Measurements from ENCODE around the gene CUTC. TPM values are rescaled to one million over a fixed set of nuclear protein-coding genes. Genes with fewer than 3 reads are reported as not detected.
"Not testable (repeated sequence)": the region's sequence is repeated elsewhere in the genome, so short reads cannot be mapped to it uniquely, and the experiment has no call there.

Gene CUTC
- total RNA-seq, 2 experiments from 2014 or later, result 37.4 to 38.1 TPM

DNA sequence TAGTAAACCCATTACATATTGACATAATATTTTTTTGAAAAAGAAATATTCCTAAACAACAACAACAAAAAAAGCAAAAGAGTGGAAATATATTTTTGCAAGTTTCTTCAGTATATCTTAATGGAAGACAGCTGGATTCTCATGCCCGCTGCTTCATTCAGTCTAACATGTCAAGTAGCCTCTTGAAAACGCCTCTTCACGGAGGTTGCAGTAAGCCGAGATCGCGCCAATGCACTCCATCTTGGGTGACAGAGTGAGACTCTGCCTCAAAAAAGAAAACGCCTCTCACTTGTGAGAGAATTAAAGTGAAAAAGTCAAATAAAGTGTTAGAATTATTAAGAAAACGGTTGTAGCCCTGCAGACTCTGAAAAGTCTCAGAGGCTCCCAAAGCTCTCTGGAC, 1.3 kb downstream of the CUTC start:
- no peaks in the 10 kb centered on the region for H3K27me3 Mint-ChIP-seq
- peak overlapping the region; percentile 36 for H3K27ac Mint-ChIP-seq
- H3K4me3 Mint-ChIP-seq, result peak overlapping the region; percentile 75
- TF ChIP-seq, protein P1, sequence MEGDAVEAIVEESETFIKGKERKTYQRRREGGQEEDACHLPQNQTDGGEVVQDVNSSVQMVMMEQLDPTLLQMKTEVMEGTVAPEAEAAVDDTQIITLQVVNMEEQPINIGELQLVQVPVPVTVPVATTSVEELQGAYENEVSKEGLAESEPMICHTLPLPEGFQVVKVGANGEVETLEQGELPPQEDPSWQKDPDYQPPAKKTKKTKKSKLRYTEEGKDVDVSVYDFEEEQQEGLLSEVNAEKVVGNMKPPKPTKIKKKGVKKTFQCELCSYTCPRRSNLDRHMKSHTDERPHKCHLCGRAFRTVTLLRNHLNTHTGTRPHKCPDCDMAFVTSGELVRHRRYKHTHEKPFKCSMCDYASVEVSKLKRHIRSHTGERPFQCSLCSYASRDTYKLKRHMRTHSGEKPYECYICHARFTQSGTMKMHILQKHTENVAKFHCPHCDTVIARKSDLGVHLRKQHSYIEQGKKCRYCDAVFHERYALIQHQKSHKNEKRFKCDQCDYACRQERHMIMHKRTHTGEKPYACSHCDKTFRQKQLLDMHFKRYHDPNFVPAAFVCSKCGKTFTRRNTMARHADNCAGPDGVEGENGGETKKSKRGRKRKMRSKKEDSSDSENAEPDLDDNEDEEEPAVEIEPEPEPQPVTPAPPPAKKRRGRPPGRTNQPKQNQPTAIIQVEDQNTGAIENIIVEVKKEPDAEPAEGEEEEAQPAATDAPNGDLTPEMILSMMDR (IDR thresholded peaks at IDR 0.05), result no peak
- peaks cover 38% of the 10 kb centered on the region for H3K4me1 Mint-ChIP-seq (ENCODE audit: low read depth)
- intact Hi-C loops (cut with micrococcal nuclease), result no loop called here
- ATAC-seq (no peak), DNase-seq (no peak)
- H3K9me3 Mint-ChIP-seq, result peaks cover 3% of the 10 kb centered on the region
- ChIA-PET POLR2A (interaction anchor here (1.8 to 2.4 kb wide), 2 partner anchors 114 to 117 kb away, joined by 11 to 26 read pairs; partner anchors contain the start of gene SLC25A28), CTCF (interaction anchor here (1.2 to 1.8 kb wide), 6 partner anchors 10 to 273 kb away, joined by 3 to 8 read pairs (median 3); no protein-coding TSS in a partner anchor)
- H3K36me3 Mint-ChIP-seq (ENCODE audit: low read depth), result peaks cover 49% of the 10 kb centered on the region

DNA sequence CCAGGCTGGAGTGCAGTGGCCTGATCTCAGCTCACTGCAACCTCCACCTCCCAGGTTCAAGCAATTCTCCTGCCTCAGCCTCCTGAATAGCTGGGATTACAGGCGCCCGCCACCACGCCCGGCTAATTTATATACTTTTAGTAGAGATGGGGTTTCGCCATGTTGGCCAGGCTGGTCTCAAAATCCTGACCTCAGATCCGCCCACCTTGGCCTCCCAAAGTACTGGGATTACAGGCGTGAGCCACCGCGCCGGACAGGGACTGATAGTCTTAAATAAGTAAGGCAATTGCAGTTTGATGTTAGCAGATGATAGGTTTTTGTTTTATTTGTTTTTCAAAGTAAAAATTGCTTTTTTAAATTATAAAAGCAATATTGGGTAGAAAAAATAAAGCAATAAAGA, 2.1 kb downstream of the CUTC start:
- intact Hi-C loops (cut with micrococcal nuclease); ATAC-seq; POLR2A ChIA-PET; H3K27ac Mint-ChIP-seq; DNase-seq; H3K27me3 Mint-ChIP-seq; H3K4me3 Mint-ChIP-seq; H3K9me3 Mint-ChIP-seq: not testable (repeated sequence)
- Mint-ChIP-seq H3K4me1 (ENCODE audit: low read depth) (peaks cover 34% of the 10 kb centered on the region), H3K36me3 (ENCODE audit: low read depth) (peaks cover 54% of the 10 kb centered on the region)
- CTCF ChIA-PET, result interaction anchor here (1.5 kb wide), 1 partner anchor 9 kb away, joined by 3 read pairs; no protein-coding TSS in a partner anchor

DNA sequence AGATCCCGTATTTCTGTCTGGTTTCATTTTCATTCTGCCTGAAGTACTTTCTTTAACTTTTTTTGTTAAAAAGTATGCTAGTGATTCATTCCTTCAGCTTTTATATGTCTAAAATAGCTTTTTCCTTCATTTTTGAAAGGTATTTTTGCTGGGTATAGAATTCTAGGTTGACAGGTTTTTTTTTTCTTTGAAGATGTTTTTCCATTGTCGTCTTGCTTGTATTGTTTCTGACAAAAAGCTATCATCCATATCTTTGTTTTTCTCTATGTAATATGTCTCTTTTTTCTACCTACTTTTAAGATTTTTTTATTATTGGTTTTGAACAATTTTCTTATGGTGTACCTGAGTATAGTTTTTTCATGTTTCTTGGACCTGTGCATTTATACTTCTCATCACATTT, 8.2 kb downstream of the CUTC start:
- H3K27ac Mint-ChIP-seq, result no peak overlapping the region
- TF ChIP-seq, protein P1 (IDR thresholded peaks at IDR 0.05), result no peak
- intact Hi-C loops (cut with micrococcal nuclease), result no loop called here
- no peak for DNase-seq
- no peak for ATAC-seq
- H3K36me3 Mint-ChIP-seq (ENCODE audit: low read depth), result peaks cover 79% of the 10 kb centered on the region
- no peaks in the 10 kb centered on the region for H3K27me3 Mint-ChIP-seq
- H3K4me1 Mint-ChIP-seq (ENCODE audit: low read depth), result peaks cover 34% of the 10 kb centered on the region
- H3K9me3 Mint-ChIP-seq, result peaks cover 17% of the 10 kb centered on the region
- ChIA-PET CTCF (interaction anchor here (0.7 to 1.8 kb wide), 2 partner anchors 8 to 105 kb away, joined by 3 to 5 read pairs; partner anchors contain the start of gene CUTC), POLR2A (interaction anchor here (1.1 to 1.7 kb wide), 2 partner anchors 7 to 8 kb away, joined by 4 read pairs; partner anchors contain the start of genes COX15 and CUTC)
- H3K4me3 Mint-ChIP-seq, result no peak overlapping the region

DNA sequence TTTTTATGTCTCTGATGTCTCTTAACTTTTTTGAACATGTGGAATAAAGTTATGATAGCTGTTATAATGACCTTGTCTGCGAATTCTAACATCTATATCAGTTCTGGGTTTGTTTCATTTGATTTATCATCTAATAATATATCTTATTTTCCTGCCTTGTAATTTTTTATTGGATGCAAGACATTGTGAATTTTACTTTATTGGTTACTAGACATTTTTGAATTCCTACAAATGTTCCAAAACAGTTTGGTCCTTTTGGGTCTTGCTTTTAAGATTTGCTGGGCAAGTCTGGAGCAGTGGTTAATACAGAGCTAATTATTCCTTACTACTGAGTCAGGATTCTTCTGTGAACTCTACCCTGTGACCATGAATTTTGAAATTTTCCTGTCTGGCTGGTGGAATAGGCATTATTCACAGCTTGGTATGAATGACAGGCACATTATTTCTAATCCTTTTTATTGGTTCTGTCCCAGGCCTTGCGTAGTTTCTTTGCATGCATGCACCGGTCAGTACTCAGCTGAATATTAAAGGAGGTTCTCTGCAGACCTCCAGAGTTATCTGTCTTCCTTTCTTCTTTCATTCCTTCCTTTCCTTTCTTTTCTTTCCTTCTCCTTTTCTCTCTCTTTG, 9.0 kb downstream of the CUTC start:
- intact Hi-C loops (cut with micrococcal nuclease), result no loop called here
- H3K27me3 Mint-ChIP-seq, result no peaks in the 10 kb centered on the region

DNA sequence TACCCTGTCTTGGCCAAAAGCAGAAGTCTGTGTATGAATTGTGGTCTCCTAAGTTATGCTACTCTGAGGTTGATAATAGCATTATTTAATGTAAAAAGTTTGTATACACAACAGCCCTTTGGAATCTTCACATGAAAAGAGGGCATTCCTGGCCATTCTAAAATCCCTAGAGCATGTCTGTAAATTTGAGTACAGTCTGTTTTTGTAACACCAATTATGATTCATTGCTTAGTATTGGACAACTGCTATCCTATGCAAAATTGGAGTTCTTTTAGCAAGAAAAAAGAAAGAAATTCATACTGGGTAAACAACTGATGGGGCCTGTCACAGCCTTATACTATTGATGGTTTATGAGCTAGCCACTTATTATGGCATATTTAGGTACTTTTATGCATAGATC, 10.2 kb downstream of the CUTC start:
- Mint-ChIP-seq H3K36me3 (ENCODE audit: low read depth) (peaks cover 75% of the 10 kb centered on the region), H3K27me3 (no peaks in the 10 kb centered on the region), H3K9me3 (peaks cover 16% of the 10 kb centered on the region), H3K4me3 (no peak overlapping the region), H3K4me1 (ENCODE audit: low read depth) (peaks cover 25% of the 10 kb centered on the region), H3K27ac (no peak overlapping the region)
- no peak for ATAC-seq
- POLR2A ChIA-PET, result interaction anchor here (0.6 to 1.3 kb wide), 2 partner anchors 10 to 631 kb away, joined by 4 to 6 read pairs; partner anchors contain the start of gene CUTC
- intact Hi-C loops (cut with micrococcal nuclease), result no loop called here
- CTCF ChIA-PET, result interaction anchor here (0.7 kb wide), 1 partner anchor 130 kb away, joined by 3 read pairs; no protein-coding TSS in a partner anchor
- no peak for DNase-seq
- TF ChIP-seq, protein P1 (IDR thresholded peaks at IDR 0.05), result no peak

More for the DNA sequence above, 9.0 kb downstream of the CUTC start:
- TF ChIP-seq, protein P1 (IDR thresholded peaks at IDR 0.05), result no peak
- no peak for ATAC-seq
- POLR2A ChIA-PET, result interaction anchor here (1.1 to 1.7 kb wide), 2 partner anchors 8 to 9 kb away, joined by 4 read pairs; partner anchors contain the start of genes COX15 and CUTC
- Mint-ChIP-seq H3K4me1 (ENCODE audit: low read depth) (peaks cover 29% of the 10 kb centered on the region), H3K36me3 (ENCODE audit: low read depth) (peaks cover 79% of the 10 kb centered on the region), H3K4me3 (no peak overlapping the region), H3K9me3 (peaks cover 17% of the 10 kb centered on the region), H3K27ac (no peak overlapping the region)
- CTCF ChIA-PET, result interaction anchor here (0.7 to 1.8 kb wide), 2 partner anchors 8 to 105 kb away, joined by 3 to 5 read pairs; partner anchors contain the start of gene CUTC
- no peak for DNase-seq

All from activated CD8-positive, alpha-beta T cell treated with anti-CD3 and anti-CD28 coated beads for 36 hours (primary cell).